K562 (cell line): ENCODE results near the gene MGAT4B.

Experiments
- CTCF ChIP-seq, 3 experiments: IDR thresholded peaks in 2 of 3; conservative IDR thresholded peaks in 1 of 3; 2 replicates each; pipeline ENCODE4 v1.5.1; 2011 to 2012; ENCODE audit warnings: low read length in 3 of 3, mild to moderate bottlenecking in 3 of 3, control low read depth in 2 of 3, improper control_type of control experiment in 1 of 3, inconsistent platforms in 1 of 3, low read depth in 1 of 3, mixed read lengths in 1 of 3, moderate library complexity in 1 of 3; ENCODE audit not compliant: insufficient read depth in 2 of 3
- POLR2AphosphoS5 ChIP-seq: IDR thresholded peaks from 2 replicates; pipeline ENCODE4 v1.6.1; 2011; ENCODE audit warnings: mild to moderate bottlenecking, low read depth, low read length, moderate library complexity; ENCODE audit not compliant: control insufficient read depth, insufficient read depth
- RCOR1 ChIP-seq, 2 experiments: IDR thresholded peaks; 2 replicates each; pipeline ENCODE4 v1.6.1; 2012; ENCODE audit warnings: low read depth in 2 of 2, low read length in 2 of 2, borderline replicate concordance in 1 of 2, improper control_type of control experiment in 1 of 2

GRCh38 chr5:179764056-179764455 is 42.6 kb downstream of the MGAT4B start:
- TF ChIP-seq RCOR1 (IDR thresholded peaks at IDR 0.05; ENCODE audit: borderline replicate concordance in 1 of 2, low read depth in 2 of 2, low read length in 2 of 2) (no peak), POLR2AphosphoS5 (no peak), CTCF (IDR thresholded peaks at IDR 0.05 in 2 of 3, conservative IDR thresholded peaks at IDR 0.05 in 1 of 3; ENCODE audit: insufficient read depth in 2 of 3, low read depth in 1 of 3, low read length in 3 of 3) (no peak)
